GM18868 (cell line): ENCODE measurements around the gene OXCT1.
"Not testable (repeated sequence)": the region's sequence is repeated elsewhere in the genome, so short reads cannot be mapped to it uniquely, and the experiment has no call there.

Experiments
- ATAC-seq: cut with Tn5 transposase; IDR thresholded peaks from one replicate; pipeline ENCODE4 v1.9.1; 2021; ENCODE audit warnings: mild to moderate bottlenecking, moderate library complexity; ENCODE audit not compliant: unreplicated experiment

The OXCT1 gene

GRCh38 chr5:41728281-41728680, 141.9 kb downstream of the OXCT1 start:
- no peak for ATAC-seq

- peak; percentile 49 for ATAC-seq
Observed at GRCh38 chr5:41722359-41722950, 147.8 kb downstream of the OXCT1 start.

- ATAC-seq, result no peak
Observed at GRCh38 chr5:41721516-41721915, 148.7 kb downstream of the OXCT1 start.

- no peak for ATAC-seq
Observed at GRCh38 chr5:41716382-41716781, 153.8 kb downstream of the OXCT1 start.

DNA sequence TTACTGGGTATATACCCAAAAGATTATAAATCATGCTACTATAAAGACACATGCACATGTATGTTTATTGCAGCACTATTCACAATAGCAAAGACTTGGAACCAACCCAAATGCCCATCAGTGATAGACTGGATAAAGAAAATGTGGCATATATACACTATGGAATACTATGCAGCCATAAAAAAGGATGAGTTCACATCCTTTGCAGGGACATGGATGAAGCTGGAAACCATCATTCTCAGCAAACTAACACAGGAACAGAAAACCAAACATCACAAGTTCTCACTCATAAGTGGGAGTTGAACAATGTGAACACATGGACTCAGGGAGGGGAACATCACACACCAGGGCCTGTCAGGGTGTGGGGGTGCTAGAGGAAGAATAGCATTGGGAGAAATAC, 155.8 kb downstream of the OXCT1 start:
- ATAC-seq, result not testable (repeated sequence)

GRCh38 chr5:41708604-41708940, 161.7 kb downstream of the OXCT1 start:
- peak; percentile 28 for ATAC-seq

DNA sequence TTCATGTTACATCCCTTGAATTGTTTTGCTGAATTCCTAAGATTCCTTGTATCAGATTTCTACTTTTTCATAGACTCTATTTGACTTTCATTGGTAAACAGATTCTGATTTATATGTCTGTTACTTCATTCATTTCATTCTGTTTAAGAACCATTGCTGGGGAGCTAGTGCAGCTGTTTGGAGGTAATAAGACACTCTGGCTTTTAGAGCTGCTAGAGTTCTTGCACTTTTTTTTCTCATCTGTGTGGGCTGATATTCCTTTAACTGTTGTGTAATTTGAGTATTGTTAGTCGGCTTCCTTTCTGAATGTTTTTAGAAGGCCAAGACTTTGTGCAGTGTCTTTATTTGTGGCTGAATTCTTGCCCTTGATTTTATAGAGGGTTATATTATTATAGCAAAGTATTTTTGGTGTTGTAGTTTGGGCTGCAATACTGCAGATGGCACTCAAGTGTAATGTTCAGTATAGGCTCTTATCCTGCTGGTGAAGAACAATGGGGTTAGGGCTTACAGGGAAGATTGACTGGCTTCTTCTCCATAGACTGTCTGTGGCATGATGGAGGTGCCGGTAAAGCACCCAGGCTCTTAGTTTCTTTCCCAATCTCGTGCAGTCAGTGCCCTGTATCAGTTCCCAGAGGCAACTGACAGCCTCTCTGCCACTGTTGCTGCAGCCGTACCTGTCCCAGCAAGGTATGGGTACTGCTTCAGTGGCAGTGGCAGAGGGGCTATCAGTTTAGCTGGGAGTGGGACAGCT, 162.2 kb downstream of the OXCT1 start:
- ATAC-seq, result peak; percentile 94

GRCh38 chr5:41695920-41696582, 174.2 kb downstream of the OXCT1 start:
- ATAC-seq, result peak; percentile 84

- no peak for ATAC-seq
Observed at GRCh38 chr5:41686767-41687166, 183.5 kb downstream of the OXCT1 start.

GRCh38 chr5:41686191-41686590, 184.0 kb downstream of the OXCT1 start:
- ATAC-seq, result no peak

DNA sequence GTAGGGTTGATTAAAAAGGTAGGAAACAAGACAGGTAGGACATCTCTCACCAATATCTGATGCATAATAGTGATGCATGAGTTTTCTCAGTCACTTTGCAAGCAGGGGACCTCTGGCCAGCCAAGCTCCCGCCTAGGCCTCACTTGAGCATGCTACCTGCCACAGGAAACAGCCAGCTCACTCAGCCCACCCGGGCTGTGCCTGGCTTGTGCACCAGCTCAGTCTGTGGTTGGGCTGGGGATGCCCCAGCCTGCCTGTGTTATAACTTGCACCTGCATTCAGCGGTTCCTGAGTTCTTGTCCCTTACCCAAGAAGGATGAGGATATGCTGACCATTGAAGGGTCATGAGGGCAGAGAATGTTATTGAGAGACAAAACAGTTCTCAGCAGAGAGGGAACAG, 187.0 kb downstream of the OXCT1 start:
- ATAC-seq, result peak; percentile 81

GRCh38 chr5:41682641-41683040, 187.6 kb downstream of the OXCT1 start:
- no peak for ATAC-seq

DNA sequence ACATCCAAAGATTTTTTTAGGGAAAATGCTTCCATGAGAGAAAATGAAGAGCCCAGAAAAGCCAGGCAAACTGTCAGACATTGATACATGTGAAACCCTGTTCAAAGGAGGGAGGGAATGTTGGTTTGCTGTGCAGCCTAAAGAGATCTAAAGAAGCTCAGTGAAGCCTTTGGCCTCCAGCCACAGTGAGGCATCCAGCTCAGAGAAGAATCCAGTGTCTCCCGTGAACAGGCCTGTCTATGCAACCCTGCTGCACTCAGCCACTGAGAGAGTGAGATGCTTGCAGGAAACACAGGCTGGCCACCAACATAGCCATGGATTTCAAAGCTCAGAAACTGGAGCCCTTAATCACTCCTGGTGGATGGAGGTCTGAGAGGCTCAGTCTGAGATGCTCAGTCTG, 188.4 kb downstream of the OXCT1 start:
- no peak for ATAC-seq
